Measurements from ENCODE around the gene PCYT2. TPM values are rescaled to one million over a fixed set of nuclear protein-coding genes. Genes with fewer than 3 reads are reported as not detected.

The PCYT2 gene
- total RNA-seq, 2 donors from 2014 or later: 13.6 to 81.9 TPM

DNA sequence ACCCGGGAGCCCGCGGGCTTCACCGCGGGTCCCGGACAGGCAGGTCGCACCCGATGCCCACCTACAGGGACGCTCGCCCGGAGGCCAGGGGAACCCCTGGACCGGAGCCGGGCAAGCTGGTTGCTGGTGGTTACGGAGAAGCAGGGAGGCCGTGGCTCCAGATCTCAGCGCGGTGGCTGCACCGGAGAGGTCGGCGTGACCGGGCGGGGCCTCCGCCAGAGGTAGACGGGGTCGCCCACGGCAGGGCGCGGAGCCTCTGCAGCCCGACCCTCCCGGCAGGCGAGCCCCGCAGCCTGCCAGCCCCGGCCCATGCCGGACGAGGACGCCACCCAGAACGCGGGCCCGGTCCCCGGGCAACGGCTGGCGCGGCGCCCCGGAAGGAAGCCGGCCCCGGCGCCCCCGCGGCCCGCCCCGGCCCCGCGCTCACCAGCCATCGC is 341 bp downstream of the PCYT2 start:
- ATAC-seq (ENCODE audit: insufficient number of reproducible peaks, low FRiP score, low read depth): peak; percentile 4
- Histone ChIP-seq H3K4me3 (peak overlapping the region; percentile 81), H3K4me1 (ENCODE audit: control insufficient read depth in 1 of 2, low read depth in 2 of 2) (peaks cover 6 to 13% of the 10 kb centered on the region in 2 donors), H3K27me3 (replicated peaks; ENCODE audit: insufficient read depth) (no peaks in the 10 kb centered on the region), H3K9me3 (no peaks in the 10 kb centered on the region), H3K27ac (peak overlapping the region in 1 of 2 donors; percentile 19), H3K36me3 (peaks cover 28% of the 10 kb centered on the region)
- DNase-seq (ENCODE audit: low spot score): no peak
- TF ChIP-seq, protein P1, sequence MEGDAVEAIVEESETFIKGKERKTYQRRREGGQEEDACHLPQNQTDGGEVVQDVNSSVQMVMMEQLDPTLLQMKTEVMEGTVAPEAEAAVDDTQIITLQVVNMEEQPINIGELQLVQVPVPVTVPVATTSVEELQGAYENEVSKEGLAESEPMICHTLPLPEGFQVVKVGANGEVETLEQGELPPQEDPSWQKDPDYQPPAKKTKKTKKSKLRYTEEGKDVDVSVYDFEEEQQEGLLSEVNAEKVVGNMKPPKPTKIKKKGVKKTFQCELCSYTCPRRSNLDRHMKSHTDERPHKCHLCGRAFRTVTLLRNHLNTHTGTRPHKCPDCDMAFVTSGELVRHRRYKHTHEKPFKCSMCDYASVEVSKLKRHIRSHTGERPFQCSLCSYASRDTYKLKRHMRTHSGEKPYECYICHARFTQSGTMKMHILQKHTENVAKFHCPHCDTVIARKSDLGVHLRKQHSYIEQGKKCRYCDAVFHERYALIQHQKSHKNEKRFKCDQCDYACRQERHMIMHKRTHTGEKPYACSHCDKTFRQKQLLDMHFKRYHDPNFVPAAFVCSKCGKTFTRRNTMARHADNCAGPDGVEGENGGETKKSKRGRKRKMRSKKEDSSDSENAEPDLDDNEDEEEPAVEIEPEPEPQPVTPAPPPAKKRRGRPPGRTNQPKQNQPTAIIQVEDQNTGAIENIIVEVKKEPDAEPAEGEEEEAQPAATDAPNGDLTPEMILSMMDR (IDR thresholded peaks at IDR 0.05): no peak

DNA sequence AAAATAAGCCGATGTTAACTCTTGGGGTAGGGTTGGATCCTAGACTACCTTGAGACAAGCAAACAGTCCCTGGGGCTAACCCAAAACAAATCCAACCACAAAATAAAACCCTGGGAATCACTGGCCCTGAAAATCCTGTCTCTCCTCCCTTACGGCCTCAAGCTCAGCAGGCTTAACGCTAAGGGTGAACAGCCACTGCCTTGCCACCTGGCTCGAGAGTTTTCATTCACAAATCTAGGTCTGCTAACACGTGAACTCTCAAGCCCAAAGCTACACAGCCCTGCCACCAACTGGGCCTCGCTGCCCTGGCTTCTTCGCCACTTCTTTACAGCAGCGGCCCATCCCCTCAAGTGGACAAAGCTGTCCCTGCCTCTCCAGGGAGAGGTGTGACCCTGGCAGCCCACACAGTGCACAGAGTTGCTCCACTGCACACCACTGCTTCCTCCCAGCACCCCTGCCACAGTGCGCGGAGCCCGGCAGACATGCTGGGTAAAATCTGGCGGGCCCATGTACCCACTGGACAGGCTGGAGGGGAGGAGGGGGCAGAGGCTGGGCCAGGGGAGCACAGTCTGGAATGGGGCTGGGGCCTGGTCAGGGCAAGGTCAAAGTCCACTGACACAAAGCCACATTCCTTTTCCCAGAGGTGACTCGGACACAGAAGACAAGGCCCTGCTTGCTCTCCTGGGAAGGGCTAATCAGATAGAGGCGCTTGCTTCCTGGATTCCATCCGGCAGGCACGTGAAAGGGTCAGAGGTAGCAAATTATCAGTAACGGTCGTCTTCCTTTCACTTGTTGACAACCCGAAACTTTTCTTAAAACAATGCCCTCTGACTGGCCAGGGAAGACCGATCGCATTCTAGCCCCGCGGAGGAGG is 996 bp downstream of the PCYT2 start:
- peak overlapping the region; percentile 81 for H3K4me3 ChIP-seq
- peaks cover 6 to 13% of the 10 kb centered on the region in 2 donors for H3K4me1 ChIP-seq (ENCODE audit: control insufficient read depth in 1 of 2, low read depth in 2 of 2)
- TF ChIP-seq, protein P1 (IDR thresholded peaks at IDR 0.05): no peak
- peaks cover 28% of the 10 kb centered on the region for H3K36me3 ChIP-seq
- H3K9me3 ChIP-seq: no peaks in the 10 kb centered on the region
- ATAC-seq (ENCODE audit: insufficient number of reproducible peaks, low FRiP score, low read depth) (no peak), DNase-seq (ENCODE audit: low spot score) (no peak)
- no peaks in the 10 kb centered on the region for H3K27me3 ChIP-seq (replicated peaks; ENCODE audit: insufficient read depth)
- peak overlapping the region in 1 of 2 donors; percentile 19 for H3K27ac ChIP-seq

DNA sequence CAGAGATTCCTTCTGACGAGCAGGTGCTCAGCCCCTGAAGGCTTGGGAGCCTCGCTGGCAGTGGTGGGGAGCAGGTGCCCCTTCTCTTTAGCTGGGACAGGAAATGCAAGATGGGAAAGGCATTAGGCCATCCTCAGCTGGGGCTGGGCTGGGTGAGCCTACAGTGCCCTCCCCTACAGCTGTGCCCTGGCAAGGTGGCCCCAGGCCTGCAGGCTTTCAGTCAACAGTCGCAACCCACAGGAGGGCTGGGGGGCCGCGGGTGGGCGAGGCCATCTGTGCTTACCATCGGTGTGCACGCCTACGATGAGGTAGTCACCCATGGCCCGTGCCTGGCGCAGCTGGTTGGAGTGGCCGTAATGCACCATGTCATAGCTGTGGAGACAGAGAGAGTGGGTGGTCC is 2.0 kb downstream of the PCYT2 start:
- TF ChIP-seq, protein P1 (IDR thresholded peaks at IDR 0.05): no peak
- H3K9me3 ChIP-seq: no peaks in the 10 kb centered on the region
- H3K4me3 ChIP-seq: no peak overlapping the region
- ATAC-seq (ENCODE audit: insufficient number of reproducible peaks, low FRiP score, low read depth): no peak
- DNase-seq (ENCODE audit: low spot score): no peak
- peaks cover 6 to 13% of the 10 kb centered on the region in 2 donors for H3K4me1 ChIP-seq (ENCODE audit: control insufficient read depth in 1 of 2, low read depth in 2 of 2)
- no peak overlapping the region for H3K27ac ChIP-seq
- peaks cover 19% of the 10 kb centered on the region for H3K36me3 ChIP-seq
- no peaks in the 10 kb centered on the region for H3K27me3 ChIP-seq (replicated peaks; ENCODE audit: insufficient read depth)

DNA sequence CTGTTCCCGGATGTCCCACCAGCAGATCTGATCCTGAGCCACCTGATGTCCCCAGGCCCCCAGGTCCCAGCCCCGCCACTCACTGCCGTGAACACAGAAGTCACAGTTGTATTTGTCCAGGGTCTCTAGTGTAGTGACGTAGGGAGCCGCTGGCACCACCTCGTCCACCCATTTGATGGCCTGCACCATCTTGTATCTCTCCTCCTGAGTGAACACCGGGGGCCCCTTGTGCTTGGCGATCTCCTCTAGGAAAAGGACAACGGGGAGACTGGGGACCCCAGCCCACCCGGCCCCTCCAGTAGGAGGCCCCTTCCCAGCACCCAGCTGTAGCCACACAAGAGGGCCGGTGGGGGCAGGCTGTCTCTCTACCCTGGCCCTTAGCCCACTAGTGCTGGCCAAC is 2.4 kb downstream of the PCYT2 start:
- no peaks in the 10 kb centered on the region for H3K27me3 ChIP-seq (replicated peaks; ENCODE audit: insufficient read depth)
- TF ChIP-seq, protein P1 (IDR thresholded peaks at IDR 0.05): no peak
- ATAC-seq (ENCODE audit: insufficient number of reproducible peaks, low FRiP score, low read depth) (no peak), DNase-seq (ENCODE audit: low spot score) (no peak)
- H3K4me1 ChIP-seq (ENCODE audit: control insufficient read depth in 1 of 2, low read depth in 2 of 2): peaks cover 6 to 13% of the 10 kb centered on the region in 2 donors
- no peak overlapping the region for H3K27ac ChIP-seq
- H3K4me3 ChIP-seq: no peak overlapping the region
- H3K36me3 ChIP-seq: peaks cover 15% of the 10 kb centered on the region
- no peaks in the 10 kb centered on the region for H3K9me3 ChIP-seq

DNA sequence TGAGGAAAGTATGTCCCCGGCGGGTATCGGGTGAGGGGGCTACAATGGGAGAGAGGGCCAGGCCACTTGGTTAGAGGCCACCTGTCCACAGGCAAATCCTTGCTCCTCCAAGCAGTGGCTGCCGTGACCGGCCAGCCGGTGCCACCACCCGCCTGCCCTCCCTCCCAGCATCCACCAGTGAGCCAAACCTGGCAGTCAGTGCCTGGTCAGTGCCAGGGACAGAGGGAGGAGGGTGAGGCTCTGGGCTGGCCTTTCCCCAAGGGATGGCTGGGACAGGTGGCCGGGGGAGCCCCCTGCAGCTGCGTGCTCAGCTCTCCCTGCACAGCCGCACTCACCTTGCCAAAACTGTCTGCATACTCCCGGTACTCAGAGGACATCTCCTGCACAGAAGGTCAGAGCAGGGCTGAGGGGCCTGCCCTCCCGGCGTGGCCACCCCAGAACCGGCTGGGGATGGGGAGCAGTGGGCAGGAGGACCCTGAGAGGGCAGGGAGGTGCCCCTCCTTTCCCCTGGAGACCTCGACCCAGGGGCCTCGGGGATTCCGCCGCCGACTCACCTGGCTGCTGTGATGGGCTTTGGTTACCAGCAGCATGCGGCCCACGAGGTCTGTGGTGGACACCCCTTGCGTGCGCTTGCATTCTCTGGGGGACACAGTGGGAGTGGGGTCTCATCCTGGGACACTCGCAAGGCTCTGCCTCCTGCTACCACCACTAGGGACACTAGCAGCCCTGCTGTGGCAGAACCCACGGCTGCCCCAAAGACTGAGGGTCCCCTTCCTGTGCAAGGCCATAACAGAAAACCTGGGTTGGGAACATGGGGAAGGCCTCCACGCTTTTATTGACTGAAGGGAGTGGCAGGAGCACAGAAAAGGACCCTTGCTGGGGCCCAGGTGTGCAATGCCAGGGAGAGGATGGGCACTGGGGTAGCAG is 3.7 kb downstream of the PCYT2 start:
- Histone ChIP-seq H3K36me3 (peaks cover 3% of the 10 kb centered on the region), H3K27ac (no peak overlapping the region), H3K4me3 (no peak overlapping the region), H3K4me1 (ENCODE audit: control insufficient read depth in 1 of 2, low read depth in 2 of 2) (peaks cover 8 to 16% of the 10 kb centered on the region in 2 donors), H3K9me3 (no peaks in the 10 kb centered on the region), H3K27me3 (replicated peaks; ENCODE audit: insufficient read depth) (no peaks in the 10 kb centered on the region)
- DNase-seq (ENCODE audit: low spot score) (no peak), ATAC-seq (ENCODE audit: insufficient number of reproducible peaks, low FRiP score, low read depth) (no peak)
- TF ChIP-seq, protein P1 (IDR thresholded peaks at IDR 0.05): no peak

Data from thoracic aorta (tissue), 2 donors.